Measurements from ENCODE around the gene MYCBP. TPM values are rescaled to one million over a fixed set of nuclear protein-coding genes. Genes with fewer than 3 reads are reported as not detected.

MYCBP gene
- total RNA-seq, 1 experiment from 2014 or later: 31.6 TPM

DNA sequence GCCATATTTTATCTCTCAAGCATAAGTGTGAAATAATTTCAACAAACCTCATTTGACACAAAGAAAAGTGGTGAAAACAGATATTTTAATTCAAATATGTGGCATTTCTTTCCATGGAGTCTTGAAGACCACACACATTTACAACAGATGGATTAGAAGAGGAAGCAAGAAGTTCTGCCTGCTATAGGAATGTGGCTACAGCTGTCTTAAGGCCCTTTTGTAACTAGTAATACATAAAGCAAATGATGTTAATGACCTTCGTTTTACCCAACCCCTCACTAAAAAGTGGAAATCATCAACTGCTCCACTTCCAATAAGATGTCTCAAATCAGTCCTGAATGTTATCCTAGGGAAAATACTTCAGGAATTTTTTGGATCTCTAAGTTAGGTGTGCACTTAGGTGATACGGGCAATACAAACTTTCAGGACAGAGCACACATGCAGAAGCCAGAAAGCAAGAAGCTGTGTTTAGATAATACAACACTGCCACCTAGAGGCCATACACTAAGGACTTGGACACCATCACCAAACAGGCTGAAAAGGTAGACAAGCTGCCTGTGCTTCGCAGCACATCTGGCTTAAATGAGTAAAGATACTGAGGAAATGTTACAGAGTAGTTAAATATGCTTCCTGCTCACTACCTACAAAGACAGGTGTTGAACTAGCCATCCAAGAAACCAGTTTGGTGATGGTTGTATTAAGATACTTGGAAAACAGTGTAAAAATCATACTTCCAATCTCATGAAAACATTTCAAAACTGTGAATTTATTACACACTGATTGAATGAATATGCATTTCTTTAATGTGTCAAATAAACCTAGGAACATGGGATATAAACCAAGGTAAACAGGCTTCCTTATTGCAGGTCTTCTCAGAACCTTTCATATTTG is 38.0 kb downstream of the MYCBP start:
- no TSS peak for BruUV-seq (replicated peaks)
- no peak for TF ChIP-seq EZH2 (IDR thresholded peaks at IDR 0.05; ENCODE audit: borderline replicate concordance, low read depth, low read length, poor library complexity, severe bottlenecking)
- TF ChIP-seq, protein P1, sequence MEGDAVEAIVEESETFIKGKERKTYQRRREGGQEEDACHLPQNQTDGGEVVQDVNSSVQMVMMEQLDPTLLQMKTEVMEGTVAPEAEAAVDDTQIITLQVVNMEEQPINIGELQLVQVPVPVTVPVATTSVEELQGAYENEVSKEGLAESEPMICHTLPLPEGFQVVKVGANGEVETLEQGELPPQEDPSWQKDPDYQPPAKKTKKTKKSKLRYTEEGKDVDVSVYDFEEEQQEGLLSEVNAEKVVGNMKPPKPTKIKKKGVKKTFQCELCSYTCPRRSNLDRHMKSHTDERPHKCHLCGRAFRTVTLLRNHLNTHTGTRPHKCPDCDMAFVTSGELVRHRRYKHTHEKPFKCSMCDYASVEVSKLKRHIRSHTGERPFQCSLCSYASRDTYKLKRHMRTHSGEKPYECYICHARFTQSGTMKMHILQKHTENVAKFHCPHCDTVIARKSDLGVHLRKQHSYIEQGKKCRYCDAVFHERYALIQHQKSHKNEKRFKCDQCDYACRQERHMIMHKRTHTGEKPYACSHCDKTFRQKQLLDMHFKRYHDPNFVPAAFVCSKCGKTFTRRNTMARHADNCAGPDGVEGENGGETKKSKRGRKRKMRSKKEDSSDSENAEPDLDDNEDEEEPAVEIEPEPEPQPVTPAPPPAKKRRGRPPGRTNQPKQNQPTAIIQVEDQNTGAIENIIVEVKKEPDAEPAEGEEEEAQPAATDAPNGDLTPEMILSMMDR (conservative IDR thresholded peaks at IDR 0.05; ENCODE audit: low read depth, low read length): peak; percentile 86
- POLR2A ChIA-PET (ENCODE audit: low non-redundant PET): no interaction called here

DNA sequence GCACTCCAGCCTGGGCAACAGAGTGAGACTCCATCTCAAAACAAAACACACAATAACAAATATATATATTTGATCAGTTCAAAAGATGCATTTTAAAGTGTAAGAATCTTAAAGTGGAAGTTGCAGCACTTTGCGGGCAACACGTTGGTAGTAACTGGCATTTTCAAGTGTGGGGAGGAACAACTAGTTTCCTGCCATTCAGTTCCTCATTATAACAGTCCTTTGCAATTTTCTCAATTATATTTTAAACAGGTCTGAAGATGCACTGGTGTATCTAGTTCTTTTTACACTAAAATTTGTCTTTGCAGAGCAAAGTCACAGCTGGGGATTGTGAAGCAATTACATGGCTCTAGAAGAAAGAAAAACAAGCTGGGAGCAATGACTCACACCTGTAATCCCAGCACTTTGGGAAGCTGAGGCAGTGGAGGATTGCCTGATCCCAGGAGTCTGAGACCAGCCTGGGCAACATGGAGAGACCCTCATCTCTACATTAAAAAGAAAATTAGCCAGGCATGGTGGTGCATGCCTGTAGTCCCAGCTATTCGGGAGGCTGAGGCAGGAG is 38.8 kb downstream of the MYCBP start:
- intact Hi-C loops (cut with micrococcal nuclease; ENCODE audit: unreplicated experiment): loop anchor here (2.0 kb wide), 1 partner anchor 808 kb away; no protein-coding TSS in a partner anchor
- Histone ChIP-seq H3K9me3 (ENCODE audit: low read depth, low read length, poor library complexity, severe bottlenecking) (no peaks in the 10 kb centered on the region), H3K27ac (ENCODE audit: low read depth, low read length, poor library complexity, severe bottlenecking) (no peak overlapping the region), H3K36me3 (ENCODE audit: insufficient read depth, low read length, poor library complexity, severe bottlenecking) (peaks cover 13% of the 10 kb centered on the region), H3K4me3 (ENCODE audit: low read depth, low read length, poor library complexity, severe bottlenecking) (no peak overlapping the region), H3K27me3 (replicated peaks; ENCODE audit: insufficient read depth, low read depth, low read length, poor library complexity) (no peaks in the 10 kb centered on the region), H3K4me1 (ENCODE audit: insufficient read depth, low read length, poor library complexity, severe bottlenecking) (peaks cover 6% of the 10 kb centered on the region)
- BruUV-seq (replicated peaks): no TSS peak
- TF ChIP-seq, protein P1 (conservative IDR thresholded peaks at IDR 0.05; ENCODE audit: low read depth, low read length): no peak
- no peak for TF ChIP-seq EZH2 (IDR thresholded peaks at IDR 0.05; ENCODE audit: borderline replicate concordance, low read depth, low read length, poor library complexity, severe bottlenecking)
- ChIA-PET CTCF (interaction anchor here (0.6 to 1.6 kb wide), 4 partner anchors 59 to 810 kb away, joined by 3 to 10 read pairs (median 4); no protein-coding TSS in a partner anchor), POLR2A (ENCODE audit: low non-redundant PET) (no interaction called here)
- DNase-seq (ENCODE audit: low spot score): no peak

More for the DNA sequence above, 38.0 kb downstream of the MYCBP start:
- H3K27me3 ChIP-seq (replicated peaks; ENCODE audit: insufficient read depth, low read depth, low read length, poor library complexity): no peaks in the 10 kb centered on the region
- H3K4me1 ChIP-seq (ENCODE audit: insufficient read depth, low read length, poor library complexity, severe bottlenecking): peaks cover 6% of the 10 kb centered on the region
- intact Hi-C loops (cut with micrococcal nuclease; ENCODE audit: unreplicated experiment): loop anchor here (2.0 kb wide), 1 partner anchor 808 kb away; no protein-coding TSS in a partner anchor
- H3K36me3 ChIP-seq (ENCODE audit: insufficient read depth, low read length, poor library complexity, severe bottlenecking): peaks cover 17% of the 10 kb centered on the region
- H3K27ac ChIP-seq (ENCODE audit: low read depth, low read length, poor library complexity, severe bottlenecking): no peak overlapping the region
- CTCF ChIA-PET: interaction anchor here (0.5 to 1.6 kb wide), 13 partner anchors 59 to 874 kb away, joined by 3 to 10 read pairs (median 3); partner anchors contain the start of gene SF3A3
- no peak overlapping the region for H3K4me3 ChIP-seq (ENCODE audit: low read depth, low read length, poor library complexity, severe bottlenecking)
- no peaks in the 10 kb centered on the region for H3K9me3 ChIP-seq (ENCODE audit: low read depth, low read length, poor library complexity, severe bottlenecking)
- DNase-seq (ENCODE audit: low spot score): peak; percentile 89

DNA sequence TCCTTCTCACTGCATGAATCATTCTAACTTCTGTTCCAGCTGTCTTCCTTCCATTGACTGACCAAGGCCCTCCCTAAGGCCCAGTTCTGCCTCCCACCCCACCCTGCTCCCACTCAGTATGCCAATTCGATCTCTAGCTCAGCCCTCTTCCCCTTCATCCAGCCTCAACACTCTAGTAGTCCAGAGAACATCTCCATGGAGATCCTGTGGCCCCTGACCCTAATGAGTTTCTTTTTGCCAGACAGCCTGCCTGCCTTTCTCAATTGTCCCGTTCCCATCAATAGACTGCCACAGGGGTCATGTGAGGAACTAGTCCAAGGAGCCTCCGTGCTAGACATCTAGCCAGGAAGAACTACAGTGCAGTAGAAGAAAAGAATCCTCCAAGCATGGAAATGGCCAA is 40.0 kb downstream of the MYCBP start:
- BruUV-seq (replicated peaks): no TSS peak
- CTCF ChIA-PET: no interaction called here
- intact Hi-C loops (cut with micrococcal nuclease; ENCODE audit: unreplicated experiment): no loop called here

More for the DNA sequence above, 40.0 kb downstream of the MYCBP start:
- Histone ChIP-seq H3K36me3 (ENCODE audit: insufficient read depth, low read length, poor library complexity, severe bottlenecking) (peaks cover 2% of the 10 kb centered on the region), H3K27ac (ENCODE audit: low read depth, low read length, poor library complexity, severe bottlenecking) (no peak overlapping the region), H3K27me3 (replicated peaks; ENCODE audit: insufficient read depth, low read depth, low read length, poor library complexity) (no peaks in the 10 kb centered on the region), H3K9me3 (ENCODE audit: low read depth, low read length, poor library complexity, severe bottlenecking) (no peaks in the 10 kb centered on the region), H3K4me3 (ENCODE audit: low read depth, low read length, poor library complexity, severe bottlenecking) (no peak overlapping the region), H3K4me1 (ENCODE audit: insufficient read depth, low read length, poor library complexity, severe bottlenecking) (peaks cover 6% of the 10 kb centered on the region)
- DNase-seq (ENCODE audit: low spot score): no peak
- no peak for TF ChIP-seq EZH2 (IDR thresholded peaks at IDR 0.05; ENCODE audit: borderline replicate concordance, low read depth, low read length, poor library complexity, severe bottlenecking)
- TF ChIP-seq, protein P1 (conservative IDR thresholded peaks at IDR 0.05; ENCODE audit: low read depth, low read length): no peak
- POLR2A ChIA-PET (ENCODE audit: low non-redundant PET): no interaction called here
